Lower leg skin (tissue), 4 donors: ENCODE results near the gene BICC1. TPM values are rescaled to one million over a fixed set of nuclear protein-coding genes. Genes with fewer than 3 reads are reported as not detected.
A peak's percentile ranks its signal among the peaks of the same experiment; 100 is the strongest.
"Not testable (repeated sequence)": the region's sequence is repeated elsewhere in the genome, so short reads cannot be mapped to it uniquely, and the experiment has no call there.

Experiments
- DNase-seq, 2 donors: peaks; one replicate each; pipeline ENCODE4 v3.0.0-alpha.2; 2019; ENCODE audit warnings: low spot score in 2 of 2
- H3K4me3 ChIP-seq: fragments of 200-600 bp; sonication (generic); 2 replicates; pipeline ENCODE4 v1.5.1; 2017; ENCODE audit warnings: mild to moderate bottlenecking, low read depth; ENCODE audit not compliant: poor library complexity, severe bottlenecking
- POLR2A ChIP-seq, 2 donors: fragments of 450-650 bp; IDR thresholded peaks; one replicate each; pipeline ENCODE4 v1.6.1; 2016 to 2017; ENCODE audit warnings: antibody characterized with exemption in 2 of 2, mild to moderate bottlenecking in 1 of 2, moderate library complexity in 1 of 2
- WGBS, 2 donors: methylation state at CpG; one replicate each; pipeline ENCODE4 v1.1.5; 2018; 5-methylcytosine and 5-hydroxymethylcytosine counted together
- intact Hi-C: fragments of 100-400 bp; cut with DNase I; formaldehyde crosslinking; loops from one replicate; pipeline ENCODE4 v1.15.0; 2023; ENCODE audit warnings: low total_unique reads
- total RNA-seq, 4 donors: library from RNA; depleted of rRNA; stranded (reverse); fragments of >200 nt; gene quantifications; one replicate each; pipeline ENCODE4 v1.1.0, GENCODE V29; 2016
- TF ChIP-seq, protein P1 (sequence below), 3 donors: fragments of 450-650 bp; IDR thresholded peaks; one replicate each; pipeline ENCODE4 v1.5.1; 2016; ENCODE audit warnings: antibody characterized with exemption in 3 of 3, mild to moderate bottlenecking in 3 of 3, moderate library complexity in 2 of 3

Gene BICC1
- total RNA-seq, 4 donors from 2014 or later: 5.0 to 11.5 (median 7.1) TPM

GRCh38 chr10:58851606-58852005, 338.9 kb downstream of the BICC1 start:
- 91 to 95% methylated on average over 2 of the region's 2 CpGs for WGBS, 2 donors
- intact Hi-C loops: no loop called here
- TF ChIP-seq, protein P1, sequence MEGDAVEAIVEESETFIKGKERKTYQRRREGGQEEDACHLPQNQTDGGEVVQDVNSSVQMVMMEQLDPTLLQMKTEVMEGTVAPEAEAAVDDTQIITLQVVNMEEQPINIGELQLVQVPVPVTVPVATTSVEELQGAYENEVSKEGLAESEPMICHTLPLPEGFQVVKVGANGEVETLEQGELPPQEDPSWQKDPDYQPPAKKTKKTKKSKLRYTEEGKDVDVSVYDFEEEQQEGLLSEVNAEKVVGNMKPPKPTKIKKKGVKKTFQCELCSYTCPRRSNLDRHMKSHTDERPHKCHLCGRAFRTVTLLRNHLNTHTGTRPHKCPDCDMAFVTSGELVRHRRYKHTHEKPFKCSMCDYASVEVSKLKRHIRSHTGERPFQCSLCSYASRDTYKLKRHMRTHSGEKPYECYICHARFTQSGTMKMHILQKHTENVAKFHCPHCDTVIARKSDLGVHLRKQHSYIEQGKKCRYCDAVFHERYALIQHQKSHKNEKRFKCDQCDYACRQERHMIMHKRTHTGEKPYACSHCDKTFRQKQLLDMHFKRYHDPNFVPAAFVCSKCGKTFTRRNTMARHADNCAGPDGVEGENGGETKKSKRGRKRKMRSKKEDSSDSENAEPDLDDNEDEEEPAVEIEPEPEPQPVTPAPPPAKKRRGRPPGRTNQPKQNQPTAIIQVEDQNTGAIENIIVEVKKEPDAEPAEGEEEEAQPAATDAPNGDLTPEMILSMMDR (IDR thresholded peaks at IDR 0.05): no peak
- TF ChIP-seq POLR2A (IDR thresholded peaks at IDR 0.05): no peak
- no peak overlapping the region for H3K4me3 ChIP-seq
- no peak for DNase-seq

GRCh38 chr10:58853668-58854067, 341.0 kb downstream of the BICC1 start:
- no peak for DNase-seq
- TF ChIP-seq POLR2A (IDR thresholded peaks at IDR 0.05): no peak
- H3K4me3 ChIP-seq: no peak overlapping the region
- intact Hi-C loops: no loop called here
- 78 to 87% methylated on average over 2 of the region's 2 CpGs for WGBS, 2 donors

DNA sequence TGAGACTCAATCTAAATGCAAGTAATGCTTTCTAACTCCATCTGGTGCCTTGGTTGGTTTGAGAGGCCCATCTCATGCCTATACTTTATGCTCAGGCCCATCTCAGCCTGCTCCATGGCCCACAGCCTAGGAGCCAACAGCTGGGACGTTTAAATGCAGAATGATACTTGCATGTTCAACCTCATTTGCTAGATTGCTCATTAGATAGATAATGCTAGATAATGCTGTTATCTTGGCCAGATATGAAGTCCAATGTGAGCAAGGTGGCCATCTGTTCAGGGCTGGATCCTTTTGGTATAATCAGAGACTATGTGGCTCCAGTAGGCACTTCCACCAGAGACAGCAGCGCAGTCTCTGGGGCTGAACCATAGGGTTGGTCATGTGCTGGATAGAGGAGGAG, 342.1 kb downstream of the BICC1 start:
- WGBS, 2 donors: 50 to 66% methylated on average over 2 of the region's 2 CpGs
- H3K4me3 ChIP-seq: no peak overlapping the region
- TF ChIP-seq, protein P1 (IDR thresholded peaks at IDR 0.05): no peak
- TF ChIP-seq POLR2A (IDR thresholded peaks at IDR 0.05): no peak
- intact Hi-C loops: no loop called here
- no peak for DNase-seq

DNA sequence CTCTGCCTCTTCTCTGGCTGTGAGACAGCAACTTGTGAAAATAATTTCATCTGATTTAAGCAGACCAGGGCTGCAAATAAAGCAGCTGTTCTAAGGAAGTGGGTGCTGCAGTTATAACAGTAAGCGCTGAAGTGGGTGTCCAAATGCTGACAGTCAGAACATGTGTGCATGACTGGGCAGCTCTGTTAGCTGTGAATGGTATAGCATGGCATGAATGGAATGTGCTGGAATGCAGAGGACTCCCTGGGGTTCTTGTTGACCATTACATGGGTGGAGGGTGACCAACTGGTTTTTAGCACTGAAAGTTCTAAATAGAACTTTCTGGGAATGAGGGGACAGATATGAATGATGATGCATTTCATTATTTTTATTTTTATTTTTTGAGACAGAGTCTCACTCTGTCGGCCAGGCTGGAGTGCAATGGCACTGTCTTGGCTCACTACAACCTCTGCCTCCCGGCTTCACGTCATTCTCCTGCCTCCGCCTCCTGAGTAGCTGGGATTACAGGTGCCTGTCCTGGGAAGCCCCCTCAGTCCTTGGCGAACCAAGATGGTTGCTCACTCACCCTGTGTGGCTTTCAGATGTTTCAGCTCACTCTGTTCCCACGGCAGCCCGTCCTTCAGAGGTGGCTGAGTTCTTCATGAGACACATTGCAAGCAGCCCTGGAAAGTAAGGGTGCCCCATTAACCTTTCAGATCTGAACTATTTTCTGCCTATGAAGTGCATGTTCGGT, 344.0 kb downstream of the BICC1 start:
- H3K4me3 ChIP-seq: no peak overlapping the region
- TF ChIP-seq, protein P1 (IDR thresholded peaks at IDR 0.05): no peak
- TF ChIP-seq POLR2A (IDR thresholded peaks at IDR 0.05): no peak
- WGBS, 2 donors: 44 to 45% methylated on average over 9 of the region's 9 CpGs
- intact Hi-C loops: no loop called here
- peak in 1 of 2 donors; percentile 53 for DNase-seq

GRCh38 chr10:58857251-58857805, 344.7 kb downstream of the BICC1 start:
- 66 to 77% methylated on average over 3 of the region's 3 CpGs for WGBS, 2 donors
- no peak overlapping the region for H3K4me3 ChIP-seq
- intact Hi-C loops: no loop called here
- no peak for DNase-seq
- TF ChIP-seq POLR2A (IDR thresholded peaks at IDR 0.05): no peak
- TF ChIP-seq, protein P1 (IDR thresholded peaks at IDR 0.05): no peak

DNA sequence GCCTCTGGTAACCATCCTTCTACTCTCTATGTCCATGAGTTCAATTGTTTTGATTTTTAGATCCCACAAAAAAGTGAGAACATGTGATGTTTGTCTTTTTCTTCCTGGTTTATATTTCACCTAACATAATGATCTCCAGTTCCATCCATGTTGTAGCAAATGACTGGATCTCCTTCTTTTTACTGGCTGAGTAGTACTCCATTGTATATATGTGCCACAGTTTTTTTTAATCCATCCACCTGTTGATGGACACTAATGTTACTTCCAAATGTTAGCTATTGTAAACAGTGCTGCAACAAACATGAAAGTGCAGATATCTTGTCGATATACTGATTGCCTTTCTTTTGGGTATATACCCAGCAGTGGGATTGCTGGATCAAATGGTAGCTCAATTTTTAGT, 345.5 kb downstream of the BICC1 start:
- H3K4me3 ChIP-seq, intact Hi-C loops, DNase-seq: not testable (repeated sequence)
- 89 to 92% methylated on average over 1 of the region's 1 CpG for WGBS, 2 donors

GRCh38 chr10:58859526-58859925, 346.9 kb downstream of the BICC1 start:
- intact Hi-C loops: no loop called here
- TF ChIP-seq POLR2A (IDR thresholded peaks at IDR 0.05): no peak
- TF ChIP-seq, protein P1 (IDR thresholded peaks at IDR 0.05): no peak
- WGBS, 2 donors: 77 to 81% methylated on average over 2 of the region's 2 CpGs
- H3K4me3 ChIP-seq: no peak overlapping the region
- DNase-seq: no peak
